ELF-1 (cell line): ENCODE data around the gene FAM135A.
A peak's percentile ranks its signal among the peaks of the same experiment; 100 is the strongest.
"Not testable (repeated sequence)": the region's sequence is repeated elsewhere in the genome, so short reads cannot be mapped to it uniquely, and the experiment has no call there.

Experiments
- DNase-seq: peaks from one replicate; pipeline ENCODE4 v3.0.0-alpha.2; 2016; ENCODE audit warnings: low read depth, low spot score

The FAM135A gene

GRCh38 chr6:70459699-70460098 is 46.4 kb downstream of the FAM135A start:
- not testable (repeated sequence) for DNase-seq

- DNase-seq = no peak
These were observed 56.7 kb downstream of the FAM135A start for GRCh38 chr6:70470016-70470415.

- not testable (repeated sequence) for DNase-seq
These were observed 57.2 kb downstream of the FAM135A start for GRCh38 chr6:70470510-70470909.

DNA sequence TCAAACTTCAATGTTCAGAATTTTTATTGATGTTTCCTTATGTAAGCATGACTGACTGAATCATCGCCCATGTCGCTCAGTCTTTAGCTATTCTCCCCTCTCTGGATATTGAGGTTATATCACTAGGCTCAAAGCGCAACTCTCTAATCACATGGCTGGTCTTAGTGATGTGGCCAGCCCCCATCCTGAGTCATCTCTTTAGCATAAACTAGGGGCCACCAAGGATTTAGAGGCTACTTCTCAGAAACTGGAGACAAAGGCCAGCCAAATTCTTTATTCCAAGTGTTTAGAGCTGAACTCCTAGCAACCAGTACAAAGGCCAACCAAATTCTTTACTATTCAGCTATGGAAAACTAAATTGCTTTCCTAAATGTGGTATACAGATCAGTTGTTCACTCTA is 61.4 kb downstream of the FAM135A start:
- peak; percentile 11 for DNase-seq

DNA sequence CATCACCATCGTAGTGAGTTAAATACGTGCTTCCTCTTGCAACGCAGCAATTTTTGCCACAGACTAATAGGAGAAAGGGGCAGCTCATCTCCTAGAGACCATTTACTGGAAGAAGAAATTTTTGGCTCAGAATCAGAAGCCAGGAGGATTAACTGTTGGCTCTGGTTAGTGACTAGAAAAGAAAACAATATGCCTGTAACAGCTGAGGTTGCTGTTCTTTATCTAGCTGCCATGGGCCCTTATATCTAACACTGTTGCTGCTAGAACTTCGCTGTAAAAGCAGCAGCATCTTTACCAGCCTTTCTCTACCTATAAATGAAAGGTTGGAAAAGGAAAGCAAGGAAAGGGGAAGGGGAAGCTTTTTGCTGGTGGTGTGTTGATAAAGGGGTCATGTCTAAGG is 65.9 kb downstream of the FAM135A start:
- DNase-seq = peak; percentile 22

GRCh38 chr6:70486638-70487037 is 73.3 kb downstream of the FAM135A start:
- DNase-seq = not testable (repeated sequence)

- DNase-seq = no peak
These were observed 76.1 kb downstream of the FAM135A start for GRCh38 chr6:70489364-70489763.

DNA sequence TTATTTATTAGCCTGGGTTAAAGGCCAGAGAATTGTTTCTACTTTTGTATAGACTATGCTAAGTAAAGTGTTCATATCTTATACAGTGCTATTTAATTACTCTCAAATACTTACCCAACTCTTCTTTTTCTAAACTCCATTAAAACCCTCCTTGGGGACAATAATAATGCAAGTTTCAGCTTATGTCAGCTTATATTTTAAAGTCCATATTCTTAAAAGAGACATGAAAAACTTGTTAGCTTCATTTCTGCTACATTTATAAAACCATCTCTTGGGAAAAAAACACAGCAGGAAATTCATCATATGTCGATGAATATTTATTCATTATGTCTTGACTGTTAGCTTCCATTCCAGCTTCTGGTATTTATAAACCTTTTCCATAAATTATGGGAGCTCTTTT is 81.5 kb downstream of the FAM135A start:
- no peak for DNase-seq

DNA sequence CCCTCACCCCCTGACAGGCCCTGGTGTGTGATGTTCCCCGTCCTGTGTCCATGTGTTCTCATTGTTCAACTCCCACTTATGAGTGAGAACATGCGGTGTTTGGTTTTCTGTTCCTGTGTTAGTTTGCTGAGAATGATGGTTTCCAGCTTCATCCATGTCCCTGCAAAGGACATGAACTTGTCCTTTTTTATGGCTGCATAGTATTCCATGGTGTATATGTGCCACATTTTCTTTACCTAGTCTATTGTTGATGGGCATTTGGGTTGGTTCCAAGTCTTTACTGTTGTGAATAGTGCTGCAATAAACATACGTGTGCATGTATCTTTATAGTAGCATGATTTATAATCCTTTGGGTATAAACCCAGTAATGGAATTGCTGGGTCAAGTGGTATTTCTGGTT is 82.5 kb downstream of the FAM135A start:
- not testable (repeated sequence) for DNase-seq

DNA sequence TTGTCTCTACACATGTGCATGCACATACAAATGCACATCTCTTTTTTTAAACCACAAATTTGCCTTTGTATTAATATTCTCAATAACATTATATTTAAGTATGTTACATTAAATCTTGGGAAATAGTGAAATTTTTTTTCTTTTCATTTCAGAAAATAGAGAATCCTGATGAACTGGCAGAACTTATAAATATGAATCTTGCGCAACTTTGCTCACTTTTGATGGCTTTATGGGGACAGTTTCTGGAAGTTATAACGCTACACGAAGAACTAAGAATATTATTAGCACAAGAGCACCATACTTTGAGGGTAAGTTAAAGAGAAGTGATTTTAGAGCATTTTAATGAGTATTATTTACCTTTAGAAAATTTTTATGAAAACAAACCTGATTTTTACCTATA is 89.2 kb downstream of the FAM135A start:
- DNase-seq = no peak

DNA sequence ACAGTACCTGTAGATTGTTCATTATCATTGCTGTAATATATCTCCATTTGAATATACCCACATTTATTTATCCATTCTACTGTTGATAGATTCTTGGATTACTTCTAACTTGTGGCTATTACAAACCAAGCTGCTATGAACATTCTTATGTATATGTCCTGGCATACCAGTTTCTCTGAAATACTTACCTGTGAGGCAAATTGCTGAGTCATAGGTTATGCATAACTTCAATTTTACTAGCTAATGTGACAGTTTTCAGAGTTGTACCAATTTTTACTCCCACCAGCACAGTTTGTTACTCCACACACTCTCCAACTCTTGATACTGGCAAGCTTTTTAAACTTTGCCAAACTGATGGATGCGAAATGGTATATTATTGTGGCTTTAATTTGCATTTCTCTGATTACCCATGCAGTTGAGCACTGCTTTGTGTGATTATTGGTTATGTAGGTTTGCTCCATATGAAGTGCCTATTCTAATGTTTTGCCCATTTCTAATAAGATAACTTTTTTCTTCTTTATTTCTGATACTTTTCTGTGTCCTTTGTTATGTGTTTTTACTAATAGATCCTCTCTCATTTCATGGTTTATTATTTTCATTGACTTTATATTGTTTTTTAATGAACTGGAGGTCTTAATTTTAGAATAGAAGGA is 90.6 kb downstream of the FAM135A start:
- no peak for DNase-seq

GRCh38 chr6:70506321-70506720 is 93.0 kb downstream of the FAM135A start:
- DNase-seq = no peak

DNA sequence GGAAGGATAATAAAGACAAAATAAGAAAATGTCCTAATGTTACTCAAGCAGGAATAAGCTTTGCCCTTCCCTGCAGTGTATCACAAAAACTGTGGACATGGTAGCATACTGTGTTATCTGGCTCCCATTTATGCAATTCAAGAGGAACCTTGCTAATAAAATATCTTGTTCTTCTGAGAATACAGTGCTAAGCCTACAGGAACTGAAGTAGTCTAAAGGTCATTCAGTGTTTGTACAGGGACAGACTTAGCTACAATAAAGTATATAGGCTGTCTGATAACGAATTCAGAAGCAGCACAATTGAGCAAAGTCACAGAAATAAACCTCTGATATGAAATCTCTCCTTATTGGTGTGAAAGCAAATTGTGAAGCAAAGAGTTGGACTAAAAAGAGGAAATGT is 93.9 kb downstream of the FAM135A start:
- DNase-seq = no peak

- DNase-seq = no peak
These were observed 95.6 kb downstream of the FAM135A start for GRCh38 chr6:70508953-70509352.

- no peak for DNase-seq
These were observed 97.3 kb downstream of the FAM135A start for GRCh38 chr6:70510600-70510999.

- no peak for DNase-seq
These were observed 105.4 kb downstream of the FAM135A start for GRCh38 chr6:70518723-70519122.

DNA sequence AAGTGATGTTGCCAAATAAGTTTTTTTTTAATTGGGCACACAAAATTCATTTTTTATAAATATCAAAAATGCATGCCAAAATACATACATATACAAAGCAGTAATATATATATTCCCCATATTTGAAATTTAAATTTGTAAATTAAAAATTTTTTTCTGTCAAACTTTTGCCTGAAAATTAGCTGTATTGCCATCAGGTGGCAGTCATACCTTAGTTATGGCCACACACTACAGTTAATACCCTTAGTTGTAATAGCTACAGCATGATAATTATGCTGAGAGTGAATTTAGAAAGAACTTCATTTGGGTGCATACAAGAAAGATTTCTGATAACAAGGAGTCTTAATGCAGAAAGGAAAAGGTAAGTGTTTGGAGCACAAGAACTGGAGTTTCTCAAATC is 107.3 kb downstream of the FAM135A start:
- no peak for DNase-seq

- no peak for DNase-seq
These were observed 111.5 kb downstream of the FAM135A start for GRCh38 chr6:70524721-70525286.

DNA sequence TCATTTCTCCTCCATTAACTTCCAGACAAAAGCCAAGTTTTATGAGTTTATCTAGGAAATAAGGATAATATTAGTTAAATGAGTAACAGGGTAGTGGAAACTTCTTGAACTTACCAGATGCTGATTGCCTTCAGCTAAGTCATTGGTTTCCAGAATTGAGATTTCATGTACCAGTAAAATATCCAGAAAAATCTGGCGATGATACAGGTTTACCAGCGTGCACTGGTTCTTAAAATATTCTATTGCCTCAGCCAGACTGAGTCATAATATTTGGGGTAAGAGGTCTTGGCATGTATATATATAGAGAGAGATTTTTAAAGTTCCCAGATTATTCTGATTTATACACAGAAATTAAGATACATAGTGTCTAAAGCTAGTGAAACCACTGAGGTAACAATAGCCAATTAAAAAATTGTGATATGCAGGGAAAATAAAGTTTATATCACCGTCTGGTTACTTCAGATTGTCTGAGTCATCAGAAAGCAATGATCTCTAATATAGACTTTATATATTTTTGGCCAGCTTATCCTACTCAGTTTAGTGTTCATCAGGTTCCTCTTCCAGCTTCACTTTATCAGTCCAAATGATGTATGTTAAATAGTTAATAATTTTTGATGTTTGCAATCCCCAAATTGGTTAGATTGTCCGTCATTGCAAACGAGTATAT is 113.9 kb downstream of the FAM135A start:
- DNase-seq = no peak

GRCh38 chr6:70530023-70530422 is 116.7 kb downstream of the FAM135A start:
- no peak for DNase-seq

DNA sequence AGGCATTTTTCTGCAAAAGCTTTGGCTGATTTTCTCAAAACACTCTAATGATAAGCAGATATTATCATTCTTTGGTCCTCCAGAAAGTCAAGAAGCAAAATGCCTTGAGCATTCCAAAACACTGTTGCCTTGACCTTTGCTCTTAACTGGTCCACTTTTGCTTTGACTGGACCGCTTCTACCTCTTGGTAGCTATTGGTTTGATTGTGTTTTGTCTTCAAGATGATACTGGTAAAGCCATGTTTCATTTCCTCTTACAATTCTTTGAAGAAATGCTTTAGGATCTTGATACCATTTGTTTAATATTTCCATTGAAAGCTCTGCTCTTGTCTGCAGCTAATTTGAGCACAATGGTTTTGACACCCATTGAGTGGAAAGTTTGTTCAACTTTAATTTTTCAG is 117.8 kb downstream of the FAM135A start:
- no peak for DNase-seq

- no peak for DNase-seq
These were observed 124.0 kb downstream of the FAM135A start for GRCh38 chr6:70537266-70537665.

DNA sequence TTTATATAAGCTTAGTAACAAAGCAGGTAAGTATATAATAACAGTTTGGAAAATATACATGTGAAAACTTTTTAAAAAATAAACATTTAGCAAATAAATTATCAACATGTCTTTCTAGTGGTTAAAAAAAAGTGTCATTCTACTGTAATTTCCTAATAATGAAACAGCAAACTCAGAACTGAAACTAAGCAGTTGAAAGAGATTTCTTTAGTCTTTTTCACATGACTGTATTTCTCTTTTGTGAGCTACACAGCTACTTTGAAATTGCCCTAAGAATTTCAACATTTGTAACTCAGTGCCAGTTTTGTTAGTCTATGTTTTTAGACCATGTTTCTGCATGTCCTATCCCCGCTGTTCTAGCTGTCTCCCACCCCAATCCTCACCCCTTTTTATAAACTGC is 125.1 kb downstream of the FAM135A start:
- no peak for DNase-seq
